GM23338 (cell line): ENCODE data around the gene GRIP2.

Source experiments
- CREB1 ChIP-seq: fragments of 250-450 bp; sonication (Bioruptor Pico); IDR thresholded peaks from 2 replicates; pipeline ENCODE4 v1.5.0; 2020; ENCODE audit warnings: low read depth, mild to moderate bottlenecking, moderate library complexity
- CTCF ChIP-seq, 2 experiments: fragments of 200-600 bp in 1 of 2; sonication (generic) in 1 of 2; conservative IDR thresholded peaks; 2 replicates each; pipeline versions ENCODE4 v1.5.1 to v1.6.1; 2016 to 2017; ENCODE audit warnings: antibody characterized with exemption in 2 of 2, low read depth in 2 of 2, mild to moderate bottlenecking in 2 of 2, moderate library complexity in 1 of 2
- EZH2 ChIP-seq: fragments of 200-600 bp; sonication (generic); IDR thresholded peaks from one replicate; pipeline ENCODE4 v1.8.0; 2017; ENCODE audit warnings: antibody characterized with exemption, mild to moderate bottlenecking, low read depth; ENCODE audit not compliant: unreplicated experiment
- JUNB ChIP-seq: IDR thresholded peaks from one replicate; pipeline ENCODE4 v1.6.1; 2016; ENCODE audit warnings: antibody characterized with exemption; ENCODE audit not compliant: unreplicated experiment
- STAT1 ChIP-seq: IDR thresholded peaks from one replicate; pipeline ENCODE4 v1.6.1; 2016; ENCODE audit warnings: antibody characterized with exemption; ENCODE audit not compliant: unreplicated experiment

GRCh38 chr3:14534516-14535191, 5.5 kb downstream of the GRIP2 start:
- TF ChIP-seq CTCF (conservative IDR thresholded peaks at IDR 0.05; ENCODE audit: low read depth in 2 of 2) (no peak), EZH2 (no peak), CREB1 (CRISPR knock-in tag) (no peak), STAT1 (no peak), JUNB (no peak)
